ENCODE results near the gene SPATA25.
"Not testable (repeated sequence)": the region's sequence is repeated elsewhere in the genome, so short reads cannot be mapped to it uniquely, and the experiment has no call there.

SPATA25 gene

DNA sequence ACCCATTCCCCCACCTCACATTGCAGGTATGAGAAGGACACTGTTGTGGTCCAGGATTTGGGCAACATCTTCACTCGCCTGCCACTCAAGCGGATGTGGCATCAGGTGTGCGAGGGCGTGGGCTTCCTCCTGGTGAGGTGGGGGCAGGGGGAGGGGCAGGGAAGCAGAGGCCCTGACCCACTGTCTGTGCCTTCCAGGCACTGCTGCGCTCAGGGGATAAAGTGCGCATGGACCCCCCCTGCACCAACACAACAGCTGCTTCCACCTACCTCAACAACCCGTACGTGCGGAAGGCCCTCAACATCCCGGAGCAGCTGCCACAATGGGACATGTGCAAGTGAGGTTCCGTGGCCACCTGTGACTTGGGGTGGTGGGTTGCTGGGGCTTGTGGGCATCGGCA lies 7.4 kb upstream of the SPATA25 start:
- no peak for DNase-seq

DNA sequence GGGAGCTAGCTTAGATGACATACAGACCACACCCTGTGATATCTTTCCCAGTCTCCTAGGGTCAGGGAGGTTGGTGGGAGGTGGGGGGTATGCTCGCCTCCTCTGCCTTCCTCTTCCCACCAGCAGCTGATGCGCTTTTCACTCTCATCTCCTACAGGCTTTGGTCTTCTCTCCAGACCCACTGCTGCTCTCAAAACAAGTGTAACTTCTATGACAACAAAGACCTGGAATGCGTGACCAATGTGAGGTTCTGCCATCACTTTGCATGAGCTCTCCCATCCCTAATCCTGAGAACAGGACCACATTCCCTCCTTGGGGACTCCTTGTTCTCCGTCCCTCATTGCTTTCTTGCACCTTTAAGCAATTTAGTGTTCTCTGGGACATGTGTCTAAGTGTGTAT lies 6.4 kb upstream of the SPATA25 start:
- DNase-seq: no peak

DNA sequence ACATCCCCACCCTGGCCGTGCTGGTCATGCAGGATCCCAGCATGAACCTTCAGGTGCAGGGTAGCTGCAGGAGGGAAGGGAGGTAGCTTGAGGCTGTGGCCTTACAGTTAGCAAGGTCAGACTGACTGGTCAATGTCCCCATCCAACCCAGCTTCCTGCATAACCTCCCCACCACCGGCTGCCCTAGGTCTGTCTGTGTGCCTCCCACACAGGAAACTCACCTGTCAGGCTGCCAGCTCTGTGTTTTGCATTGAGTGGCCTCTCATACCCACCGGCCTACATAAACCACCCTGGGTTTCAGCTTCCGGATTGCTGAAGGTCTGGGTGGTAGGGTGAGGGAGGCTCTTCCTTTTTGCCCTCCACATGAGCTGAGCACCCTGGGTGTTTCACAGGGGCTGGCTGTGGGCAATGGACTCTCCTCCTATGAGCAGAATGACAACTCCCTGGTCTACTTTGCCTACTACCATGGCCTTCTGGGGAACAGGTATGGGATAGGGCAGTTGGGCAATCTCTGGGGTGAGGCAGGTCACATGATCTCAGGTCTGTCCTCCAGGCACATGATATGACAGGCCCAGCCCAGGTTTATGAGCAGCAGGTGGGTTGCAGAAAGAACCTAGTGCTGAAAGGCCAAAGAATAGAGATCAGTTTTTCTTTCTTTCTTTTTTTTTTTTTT lies 5.5 kb upstream of the SPATA25 start:
- no peak for DNase-seq

DNA sequence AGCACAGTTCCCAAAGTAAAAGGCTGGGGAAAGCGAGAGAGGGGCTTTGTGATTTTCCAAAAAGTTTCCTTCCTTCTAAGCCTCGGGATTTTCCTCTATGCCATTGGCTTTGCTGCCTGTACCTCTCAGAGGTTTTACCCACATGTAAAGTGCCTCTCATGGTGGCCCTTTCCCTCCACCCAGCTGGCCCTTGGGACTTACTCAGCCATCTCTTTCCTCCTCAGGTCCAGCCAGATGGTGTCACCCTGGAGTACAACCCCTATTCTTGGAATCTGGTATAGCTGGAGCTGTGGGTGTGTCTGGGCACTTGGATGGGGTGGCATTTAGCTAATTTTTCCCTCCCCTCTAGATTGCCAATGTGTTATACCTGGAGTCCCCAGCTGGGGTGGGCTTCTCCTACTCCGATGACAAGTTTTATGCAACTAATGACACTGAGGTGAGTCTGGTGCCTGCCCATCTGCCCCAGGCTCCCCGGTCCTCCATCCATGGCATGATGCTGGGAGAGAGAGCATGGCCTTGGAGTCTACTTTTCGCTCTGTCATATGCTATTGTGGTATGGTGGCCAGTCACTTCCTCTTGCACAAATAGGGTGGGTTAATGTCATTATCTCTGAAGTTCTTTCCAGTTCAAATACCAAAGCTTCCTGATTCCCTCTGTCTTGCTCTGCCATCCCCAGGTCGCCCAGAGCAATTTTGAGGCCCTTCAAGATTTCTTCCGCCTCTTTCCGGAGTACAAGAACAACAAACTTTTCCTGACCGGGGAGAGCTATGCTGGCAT lies 4.8 kb upstream of the SPATA25 start:
- peak in 1 of 56 donors; percentile 7 for DNase-seq

DNA sequence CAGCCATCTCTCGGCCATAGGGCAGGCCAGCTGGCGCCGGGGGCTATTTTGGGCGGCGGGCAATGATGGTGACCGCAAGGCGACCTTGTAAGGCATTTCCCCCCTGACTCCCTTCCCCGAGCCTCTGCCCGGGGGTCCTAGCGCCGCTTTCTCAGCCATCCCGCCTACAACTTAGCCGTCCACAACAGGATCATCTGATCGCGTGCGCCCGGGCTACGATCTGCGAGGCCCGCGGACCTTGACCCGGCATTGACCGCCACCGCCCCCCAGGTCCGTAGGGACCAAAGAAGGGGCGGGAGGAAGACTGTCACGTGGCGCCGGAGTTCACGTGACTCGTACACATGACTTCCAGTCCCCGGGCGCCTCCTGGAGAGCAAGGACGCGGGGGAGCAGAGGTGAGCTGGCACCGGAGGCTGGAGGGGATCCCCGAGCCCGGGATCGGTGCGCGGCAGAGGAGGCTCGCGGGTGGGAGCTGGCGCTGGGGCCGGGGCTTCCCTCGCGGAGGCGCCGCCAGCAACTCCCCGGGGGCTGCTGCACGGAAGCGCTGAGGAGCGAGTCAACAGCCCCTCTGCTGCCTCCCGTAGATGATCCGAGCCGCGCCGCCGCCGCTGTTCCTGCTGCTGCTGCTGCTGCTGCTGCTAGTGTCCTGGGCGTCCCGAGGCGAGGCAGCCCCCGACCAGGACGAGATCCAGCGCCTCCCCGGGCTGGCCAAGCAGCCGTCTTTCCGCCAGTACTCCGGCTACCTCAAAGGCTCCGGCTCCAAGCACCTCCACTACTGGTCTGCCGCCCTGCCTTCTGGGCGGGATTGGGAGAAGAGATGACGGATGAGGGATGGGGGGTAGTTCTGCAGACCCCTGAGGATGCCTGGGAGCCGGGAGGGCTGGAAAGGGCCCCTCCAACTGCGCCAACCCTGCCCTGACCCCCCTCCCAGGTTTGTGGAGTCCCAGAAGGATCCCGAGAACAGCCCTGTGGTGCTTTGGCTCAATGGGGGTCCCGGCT lies 3.9 kb upstream of the SPATA25 start, which contains the start of the genes CTSA and NEURL2:
Gene CTSA (plus strand): TSS at position 351 of the 999 bp plus-strand sequence. CDS start 234 bp downstream, at position 585.
Gene NEURL2 (minus strand): TSS at position 224 of the 999 bp plus-strand sequence. CDS start 217 bp downstream, at position 7.
- peak in 55 of 56 donors; percentile 56 to 96 (median 86) for DNase-seq

DNA sequence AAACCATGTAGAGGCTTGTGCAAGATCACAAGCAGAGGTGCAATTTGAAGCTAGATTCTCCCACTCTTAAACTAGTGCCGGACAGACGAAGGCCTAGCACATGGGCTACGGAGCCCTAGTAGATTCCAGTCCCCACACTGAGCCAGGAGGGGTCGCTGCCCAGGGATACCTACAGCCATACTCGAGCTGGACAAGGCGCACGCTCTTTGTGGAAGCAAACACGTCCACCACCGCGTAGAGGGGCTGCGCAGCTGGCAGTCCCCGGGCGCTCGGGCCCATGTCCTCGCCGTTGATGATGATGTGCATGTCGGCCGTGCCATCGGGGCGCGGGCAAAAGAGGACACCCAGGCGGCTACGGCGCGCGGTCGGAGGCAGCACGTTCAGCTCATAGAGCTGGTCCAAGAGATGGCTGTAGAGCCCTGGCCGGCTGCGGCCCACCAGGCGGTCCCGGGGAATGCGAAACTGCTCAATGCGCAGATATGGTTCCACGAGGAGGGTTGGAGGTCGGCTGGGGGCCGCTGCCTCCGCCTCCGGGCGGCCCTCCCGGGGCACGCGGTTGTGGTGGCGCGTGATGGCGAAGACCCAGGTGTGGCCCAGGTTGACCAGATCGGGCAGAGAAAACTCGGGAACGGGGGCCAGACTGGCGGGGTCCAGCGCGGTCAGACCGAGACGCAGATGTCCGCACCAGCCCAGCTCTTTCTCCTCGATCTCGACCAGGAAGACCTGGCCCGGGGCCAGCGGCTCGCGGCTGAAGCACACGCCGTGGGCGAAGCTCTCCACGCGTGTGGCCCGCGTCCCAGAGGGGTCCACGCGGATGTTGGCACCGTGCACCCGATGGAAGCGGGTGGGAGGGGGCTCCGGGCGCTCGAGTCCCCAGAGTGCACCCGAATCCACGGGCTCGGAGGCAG lies 2.9 kb upstream of the SPATA25 start:
- DNase-seq: peak in 49 of 56 donors; percentile 12 to 72 (median 40)

DNA sequence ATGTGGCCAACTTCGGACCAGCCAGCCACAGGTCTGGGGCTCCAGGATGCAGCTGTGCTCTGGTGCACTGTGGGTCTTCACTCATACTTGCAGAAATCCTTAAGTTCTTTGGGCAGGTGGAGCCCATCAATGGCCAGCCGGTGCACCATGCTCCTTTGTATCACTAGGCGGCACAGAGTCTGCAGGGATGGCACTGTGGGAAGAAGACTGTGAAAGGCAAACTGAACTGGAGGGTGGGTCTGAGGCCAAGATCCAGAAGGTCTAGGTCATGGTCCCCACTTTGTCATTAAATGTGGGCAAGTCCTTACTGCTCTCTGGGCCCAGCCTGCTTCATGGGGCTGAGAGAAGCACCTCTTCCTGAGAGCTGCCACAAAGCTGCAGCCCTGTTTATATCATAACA lies 1.3 kb upstream of the SPATA25 start:
- DNase-seq: no peak

DNA sequence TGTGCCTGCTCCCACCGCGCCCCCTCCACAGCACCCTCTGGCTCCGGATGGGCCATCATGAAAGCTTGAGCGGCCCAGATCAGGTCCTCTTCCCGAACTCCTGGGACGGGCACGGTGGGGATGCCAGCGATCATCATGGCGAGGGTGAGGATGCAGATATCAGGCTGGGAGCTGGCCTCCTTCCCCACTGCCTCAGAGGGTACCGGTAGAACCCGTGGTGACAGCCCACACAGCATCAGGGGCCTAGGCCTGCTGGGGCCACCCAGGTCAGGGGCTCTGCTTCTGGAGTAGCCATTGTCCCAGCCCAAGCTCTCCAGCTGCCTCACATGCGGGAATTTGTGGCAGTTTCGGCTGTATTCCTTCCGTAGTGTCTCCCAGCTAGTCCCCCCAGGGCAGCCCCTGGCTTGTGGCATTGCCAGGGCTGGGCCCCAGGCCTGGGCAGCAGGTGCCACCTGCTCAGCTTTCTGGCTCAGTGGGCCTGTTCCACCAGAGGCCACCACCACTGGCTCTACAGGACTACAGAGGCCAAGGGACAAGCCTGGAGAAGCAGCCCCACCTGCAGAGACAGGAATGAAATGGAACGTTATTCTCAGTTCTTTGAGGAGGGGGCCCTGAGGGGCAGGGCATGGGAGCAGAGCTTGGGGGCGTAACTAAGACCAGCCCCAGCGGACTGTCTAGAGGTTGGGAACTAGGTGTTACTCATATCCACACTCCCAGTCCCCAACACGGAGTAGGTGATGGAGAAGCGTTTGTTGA lies 654 bp downstream of the SPATA25 start:
- DNase-seq: no peak

DNA sequence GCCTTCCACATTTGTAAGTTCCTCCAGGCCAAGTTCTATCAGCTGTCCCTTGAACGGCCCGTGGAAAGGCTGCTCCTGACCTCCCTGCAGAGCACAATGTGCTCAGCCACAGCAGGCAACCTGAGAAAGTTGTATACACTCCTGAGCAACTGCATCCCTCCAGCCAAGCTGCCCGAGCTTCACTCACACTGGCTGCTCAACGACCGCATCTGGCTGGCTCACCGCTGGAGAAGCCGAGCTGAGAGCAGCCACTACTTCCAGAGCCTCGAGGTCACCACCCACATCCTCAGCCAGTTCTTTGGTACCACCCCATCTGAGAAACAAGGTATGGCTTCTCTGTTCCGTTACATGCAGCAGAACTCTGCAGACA lies 4.3 kb downstream of the SPATA25 start:
- no peak for DNase-seq

DNA sequence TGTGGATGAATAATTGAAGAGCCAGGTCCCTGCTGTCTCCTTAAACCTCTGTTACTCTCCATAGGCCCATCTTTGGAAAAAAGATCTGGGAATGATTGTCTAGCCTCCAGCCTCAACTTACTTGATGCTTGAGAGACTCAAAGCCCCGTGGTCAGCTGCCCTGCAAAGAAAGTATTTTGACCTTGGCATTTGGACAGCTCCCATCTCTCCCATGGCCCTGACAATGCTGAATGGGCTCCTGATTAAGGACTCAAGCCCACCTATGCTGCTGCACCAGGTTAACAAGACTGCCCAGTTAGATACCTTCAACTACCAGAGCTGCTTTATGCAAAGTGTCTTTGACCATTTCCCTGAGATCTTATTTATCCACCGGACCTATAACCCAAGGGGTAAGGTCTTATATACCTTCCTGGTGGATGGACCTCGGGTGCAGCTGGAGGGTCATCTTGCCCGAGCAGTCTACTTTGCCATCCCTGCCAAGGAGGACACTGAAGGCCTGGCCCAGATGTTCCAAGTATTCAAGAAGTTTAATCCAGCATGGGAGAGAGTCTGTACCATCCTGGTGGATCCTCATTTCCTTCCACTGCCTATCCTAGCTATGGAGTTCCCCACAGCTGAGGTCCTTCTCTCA lies 4.8 kb downstream of the SPATA25 start:
- DNase-seq: no peak

DNA sequence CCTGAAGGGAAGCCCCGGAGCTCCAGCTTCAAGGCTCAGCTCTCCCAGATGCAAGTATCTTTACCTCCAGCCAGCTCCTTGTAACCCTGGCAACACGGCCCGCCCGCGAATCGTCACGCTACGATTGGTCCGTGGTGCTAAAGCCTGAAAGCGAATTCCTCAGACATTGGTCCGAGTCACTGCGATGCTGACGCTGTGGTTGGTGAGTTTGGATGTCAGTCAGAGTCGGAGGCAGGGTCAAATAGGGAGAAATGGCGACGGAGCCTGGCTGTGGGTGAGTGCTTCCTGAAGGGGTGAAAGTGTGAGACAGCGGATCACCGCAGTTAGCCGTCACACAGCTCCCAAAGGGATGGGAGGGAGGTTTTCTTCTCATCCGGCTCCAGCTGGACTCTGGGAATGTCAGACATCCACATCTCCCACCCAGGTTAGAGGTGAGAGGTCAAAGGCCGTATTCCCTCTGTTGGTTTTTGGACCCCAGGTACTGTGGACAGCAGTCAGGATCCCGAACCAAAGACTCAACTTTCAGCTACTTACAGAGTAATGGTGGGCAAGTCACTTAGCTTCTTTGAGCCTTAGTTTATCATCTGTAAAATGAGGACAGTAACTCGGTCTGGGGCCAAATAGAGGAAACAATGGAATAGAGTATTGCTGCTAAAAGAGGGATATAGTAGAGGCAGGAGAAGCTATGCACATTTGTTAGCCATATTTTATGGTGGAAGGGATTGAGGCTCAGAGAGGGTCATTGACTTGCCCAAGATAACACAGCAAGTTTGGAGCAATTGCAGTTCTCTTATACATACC lies 6.2 kb downstream of the SPATA25 start, which contains the start of gene ZSWIM1:
Gene ZSWIM1 (plus strand): TSS at position 240 of the 801 bp plus-strand sequence. CDS start 1,366 bp downstream, outside the sequence.
- peak; percentile 64 to 100 (median 97) for DNase-seq

DNA sequence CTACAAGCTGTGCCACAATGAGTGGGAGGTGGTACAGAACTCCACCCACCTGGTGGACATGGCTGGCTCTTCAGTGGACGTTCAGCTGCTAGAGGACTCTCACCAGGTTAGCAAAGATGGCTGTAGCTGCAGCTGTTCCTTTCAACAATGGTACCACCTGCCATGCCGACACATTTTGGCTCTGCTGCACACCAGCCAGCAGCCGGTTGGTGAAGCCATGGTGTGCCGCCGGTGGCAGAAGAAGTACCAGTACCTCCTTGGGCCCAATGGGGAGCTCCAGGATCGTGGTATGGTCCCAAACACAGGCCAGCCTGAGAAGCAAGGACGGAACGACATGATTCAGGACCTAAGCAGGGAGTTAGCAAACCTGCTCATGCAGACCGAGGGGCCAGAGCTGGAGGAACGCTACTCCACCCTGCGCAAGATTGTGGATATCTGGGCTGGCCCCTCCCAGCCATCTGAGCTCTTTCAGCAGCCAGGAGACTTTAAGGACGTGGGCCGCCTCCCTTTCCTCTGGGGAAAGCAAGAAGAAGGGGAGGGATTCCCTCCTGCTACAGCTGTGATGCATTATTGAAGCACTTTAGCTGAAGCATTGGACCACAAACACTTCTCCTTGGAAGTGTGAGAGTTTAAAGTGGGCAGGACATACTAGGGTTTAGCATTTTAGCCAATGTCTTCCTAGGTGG lies 9.2 kb downstream of the SPATA25 start:
- DNase-seq: no peak

DNA sequence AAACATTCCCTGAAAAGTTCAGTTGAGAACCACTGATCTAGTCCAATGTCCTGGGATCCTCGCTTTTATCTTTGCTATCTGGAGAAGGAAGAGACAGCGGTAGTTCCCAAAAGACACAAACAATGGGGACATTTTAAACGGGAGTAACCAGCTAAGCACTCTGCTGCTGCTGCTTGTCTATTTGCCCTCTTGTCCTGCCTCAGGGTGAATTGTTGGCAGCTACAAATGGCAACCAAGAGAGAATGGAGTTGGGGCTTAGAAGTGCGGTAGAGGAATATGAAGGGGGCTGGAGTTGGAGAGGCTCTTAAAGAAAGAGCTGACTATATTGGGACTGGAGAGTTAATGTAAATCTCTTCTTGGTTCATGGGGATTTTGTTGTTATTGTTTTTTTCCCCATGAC lies 12.8 kb downstream of the SPATA25 start:
- DNase-seq: no peak

DNA sequence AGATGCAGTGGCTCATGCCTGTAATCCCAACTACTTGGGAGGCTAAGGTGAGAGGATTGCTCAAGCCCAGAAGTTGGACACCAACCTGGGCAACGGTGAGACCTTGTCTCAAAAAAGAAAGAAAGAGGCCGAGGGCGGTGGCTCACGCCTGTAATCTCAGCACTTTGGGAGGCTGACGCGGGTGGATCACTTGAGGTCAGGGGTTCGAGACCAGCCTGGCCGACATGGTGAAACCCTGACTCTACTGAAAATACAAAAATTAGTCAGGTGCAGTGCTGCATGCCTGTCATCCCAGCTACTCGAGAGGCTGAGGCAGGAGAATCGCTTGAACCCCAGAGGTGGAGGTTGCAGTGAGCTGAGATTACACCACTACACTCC lies 13.3 kb downstream of the SPATA25 start:
- not testable (repeated sequence) for DNase-seq

DNA sequence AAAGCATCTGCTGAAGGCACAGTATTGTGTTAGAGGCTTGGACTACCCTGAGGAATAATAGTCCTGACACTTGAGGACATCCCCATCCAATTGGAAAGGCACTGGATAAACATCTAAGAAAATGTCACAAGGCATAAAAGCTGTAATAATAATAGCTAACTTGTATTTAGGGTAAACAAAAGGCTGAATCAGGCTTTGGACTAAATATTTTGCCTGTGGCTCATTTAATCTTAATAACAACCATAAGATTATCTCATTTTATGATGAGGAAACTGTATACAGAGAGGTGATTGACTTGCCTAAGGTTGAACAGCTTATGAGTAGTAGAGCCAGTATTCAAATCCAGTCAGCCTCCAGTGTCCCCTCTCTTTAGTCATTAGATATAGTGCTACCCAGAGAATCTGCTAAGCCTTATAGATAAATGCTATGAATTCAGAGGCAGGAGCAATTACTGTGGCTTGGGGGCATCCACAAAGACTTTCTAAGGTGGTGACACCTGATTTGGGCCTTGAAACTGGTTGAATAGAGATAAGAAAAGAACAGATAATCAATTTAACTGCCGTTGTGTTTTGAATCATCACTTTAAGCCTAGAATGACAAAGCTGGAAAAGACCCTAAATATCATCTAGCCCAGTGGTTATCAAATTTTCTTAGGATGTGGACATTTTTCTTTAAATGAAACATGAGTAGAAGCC lies 13.9 kb downstream of the SPATA25 start:
- DNase-seq: no peak

DNA sequence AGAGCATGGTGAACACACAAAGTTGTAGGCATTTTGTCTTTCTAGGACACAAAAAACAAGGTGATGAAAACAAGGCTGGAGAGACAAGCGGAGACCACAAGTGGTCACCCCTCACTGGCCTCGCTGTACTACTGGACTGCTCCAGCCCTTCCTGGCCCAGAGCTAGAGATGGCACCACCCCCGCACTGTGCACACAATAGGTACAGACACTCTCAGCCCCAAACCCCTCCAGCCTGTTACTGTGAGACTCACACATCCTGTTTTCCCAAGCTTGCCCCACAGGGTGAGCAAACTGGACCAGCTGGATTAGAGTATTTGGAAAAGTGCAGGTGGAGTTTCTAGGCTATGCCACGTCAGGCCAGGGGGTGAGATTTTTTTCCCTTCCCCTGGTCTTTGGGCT lies 14.8 kb downstream of the SPATA25 start:
- DNase-seq: no peak

DNA sequence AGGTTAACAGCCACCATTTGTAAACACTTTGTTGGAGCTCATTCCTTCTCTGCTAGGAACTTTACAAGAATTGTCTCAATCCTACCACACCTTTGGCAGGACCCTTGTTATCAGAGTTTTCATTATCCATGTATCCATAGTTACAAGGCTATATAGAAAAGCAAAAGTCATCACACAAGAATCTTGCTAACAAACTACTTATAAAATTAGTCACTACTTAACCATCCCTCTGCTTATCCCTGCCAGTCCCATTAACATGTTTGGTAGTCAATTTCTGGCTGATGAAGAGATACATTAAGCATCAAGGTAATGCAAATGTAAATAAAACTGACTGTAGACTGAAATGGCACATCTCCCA lies 19.6 kb downstream of the SPATA25 start:
- DNase-seq: no peak

All from nucleus accumbens (tissue), 56 donors.